WTC11 (cell line): ENCODE results near the gene NAMPT. TPM values are rescaled to one million over a fixed set of nuclear protein-coding genes. Genes with fewer than 3 reads are reported as not detected.

Source experiments
- ATAC-seq: fragments of 200-7000 bp; cut with Tn5 transposase; 2 replicates; pipeline ENCODE4 v1.10.0; 2021; ENCODE audit warnings: mild to moderate bottlenecking, moderate library complexity
- CTCF ChIA-PET: fragments of 300-600 bp; sonication (Branson Sonifier 250); formaldehyde crosslinking; loops from one replicate; lab custom pipeline; 2021; ENCODE audit warnings: antibody characterized with exemption; lab: Charles Lee
- POLR2A ChIA-PET: fragments of 350-600 bp; sonication (Branson Sonifier 250); formaldehyde crosslinking; loops from one replicate; lab custom pipeline; 2021; ENCODE audit warnings: antibody characterized with exemption; lab: Charles Lee
- DNase-seq: peaks from one replicate; pipeline ENCODE4 v3.0.0; 2021; ENCODE audit warnings: low spot score
- H3K27ac Mint-ChIP-seq: 2 replicates; pipeline ENCODE4 v1.8.0; 2021; ENCODE audit warnings: mixed read lengths
- H3K27me3 Mint-ChIP-seq: 2 replicates; pipeline ENCODE4 v1.8.0; 2021; ENCODE audit warnings: low read depth, mild to moderate bottlenecking, moderate library complexity, mixed read lengths
- H3K36me3 Mint-ChIP-seq: 2 replicates; pipeline ENCODE4 v1.8.0; 2021; ENCODE audit warnings: mixed read lengths
- H3K4me1 Mint-ChIP-seq: 2 replicates; pipeline ENCODE4 v1.8.0; 2022; ENCODE audit warnings: mixed read lengths
- H3K4me3 Mint-ChIP-seq: 2 replicates; pipeline ENCODE4 v1.8.0; 2021; ENCODE audit warnings: mild to moderate bottlenecking, moderate library complexity, mixed read lengths
- H3K9me3 Mint-ChIP-seq: 2 replicates; pipeline ENCODE4 v1.8.0; 2021; ENCODE audit warnings: mixed read lengths
- AFF4 ChIP-seq: sonication (generic); formaldehyde crosslinking; IDR thresholded peaks from 2 replicates; pipeline ENCODE4 v1.8.1; 2023; ENCODE audit warnings: mild to moderate bottlenecking, missing genetic modification reagents, borderline replicate concordance
- ATF3 ChIP-seq: sonication (generic); formaldehyde crosslinking; conservative IDR thresholded peaks from 2 replicates; pipeline ENCODE4 v1.8.1; 2022; ENCODE audit warnings: mild to moderate bottlenecking, missing genetic modification reagents
- CREB1 ChIP-seq: sonication (generic); formaldehyde crosslinking; IDR thresholded peaks from 2 replicates; pipeline ENCODE4 v1.8.0; 2023; ENCODE audit warnings: mild to moderate bottlenecking, missing genetic modification reagents
- ELF4 ChIP-seq: sonication (generic); formaldehyde crosslinking; IDR thresholded peaks from 2 replicates; pipeline ENCODE4 v1.8.1; 2022; ENCODE audit warnings: low read depth, mild to moderate bottlenecking, moderate library complexity, missing genetic modification reagents
- FOXJ3 ChIP-seq: sonication (generic); formaldehyde crosslinking; IDR thresholded peaks from 2 replicates; pipeline ENCODE4 v1.9.0; 2021; ENCODE audit warnings: missing genetic modification reagents, mild to moderate bottlenecking, borderline replicate concordance
- GTF2I ChIP-seq: fragments of 250-450 bp; sonication (Bioruptor Pico); conservative IDR thresholded peaks from 2 replicates; pipeline ENCODE4 v1.4.0; 2021; ENCODE audit warnings: mild to moderate bottlenecking
- HMGXB4 ChIP-seq: sonication (generic); formaldehyde crosslinking; IDR thresholded peaks from 2 replicates; pipeline ENCODE4 v1.8.1; 2023; ENCODE audit warnings: mild to moderate bottlenecking, moderate library complexity, missing genetic modification reagents
- JUN ChIP-seq: sonication (generic); formaldehyde crosslinking; IDR thresholded peaks from 2 replicates; pipeline ENCODE4 v1.8.0; 2023; ENCODE audit warnings: mild to moderate bottlenecking, missing genetic modification reagents
- MLX ChIP-seq: sonication (generic); formaldehyde crosslinking; IDR thresholded peaks from 2 replicates; pipeline ENCODE4 v1.8.1; 2023; ENCODE audit warnings: mild to moderate bottlenecking, missing genetic modification reagents, moderate library complexity
- MYBL2 ChIP-seq: sonication (generic); formaldehyde crosslinking; IDR thresholded peaks from 2 replicates; pipeline ENCODE4 v1.8.1; 2023; ENCODE audit warnings: mild to moderate bottlenecking, moderate library complexity, missing genetic modification reagents
- NFYB ChIP-seq: sonication (generic); formaldehyde crosslinking; conservative IDR thresholded peaks from 2 replicates; pipeline ENCODE4 v1.8.0; 2022; ENCODE audit warnings: low read depth, missing genetic modification reagents
- PREB ChIP-seq: sonication (generic); formaldehyde crosslinking; IDR thresholded peaks from 2 replicates; pipeline ENCODE4 v1.8.1; 2022; ENCODE audit warnings: mild to moderate bottlenecking, missing genetic modification reagents, moderate library complexity, borderline replicate concordance
- TEAD4 ChIP-seq: sonication (generic); formaldehyde crosslinking; IDR thresholded peaks from 2 replicates; pipeline ENCODE4 v1.8.0; 2022; ENCODE audit warnings: mild to moderate bottlenecking, missing genetic modification reagents
- TP53 ChIP-seq: sonication (generic); formaldehyde crosslinking; IDR thresholded peaks from 2 replicates; pipeline ENCODE4 v1.8.1; 2023; ENCODE audit warnings: mild to moderate bottlenecking, missing genetic modification reagents
- ZNF232 ChIP-seq: sonication (generic); formaldehyde crosslinking; IDR thresholded peaks from 2 replicates; pipeline ENCODE4 v1.8.0; 2022; ENCODE audit warnings: mild to moderate bottlenecking, missing genetic modification reagents
- ZNF396 ChIP-seq: fragments of 250-450 bp; sonication (Bioruptor Pico); IDR thresholded peaks from 2 replicates; pipeline ENCODE4 v1.8.0; 2021; ENCODE audit warnings: mild to moderate bottlenecking, moderate library complexity, borderline replicate concordance
- ZNF425 ChIP-seq: fragments of 250-450 bp; sonication (Bioruptor Pico); conservative IDR thresholded peaks from 2 replicates; pipeline ENCODE4 v1.9.0; 2021; ENCODE audit warnings: mild to moderate bottlenecking
- total RNA-seq: library from RNA; stranded (reverse); gene quantifications from 3 replicates; pipeline ENCODE4 v1.2.3, GENCODE V29; 2021

Gene NAMPT
- total RNA-seq, 1 experiment from 2014 or later, result 99.1 TPM

- TF ChIP-seq HMGXB4 (no peak), FOXJ3 (CRISPR knock-in tag) (no peak), ATF3 (CRISPR knock-in tag) (no peak), GTF2I (CRISPR knock-in tag) (no peak), ZNF396 (CRISPR knock-in tag) (no peak), ELF4 (CRISPR knock-in tag) (no peak), CREB1 (CRISPR knock-in tag) (no peak), MYBL2 (CRISPR knock-in tag) (no peak), NFYB (CRISPR knock-in tag) (no peak)
Measured at GRCh38 chr7:106203473-106203872, 81.3 kb downstream of the NAMPT start (continued).

- TF ChIP-seq TEAD4 (CRISPR knock-in tag) (no peak), MLX (CRISPR knock-in tag) (no peak), ZNF425 (CRISPR knock-in tag) (no peak), TP53 (CRISPR knock-in tag) (no peak), JUN (CRISPR knock-in tag) (no peak), ZNF232 (CRISPR knock-in tag) (no peak), PREB (CRISPR knock-in tag) (no peak), AFF4 (CRISPR knock-in tag) (no peak)
- no peak for DNase-seq
- H3K27me3 Mint-ChIP-seq, result no peaks in the 10 kb centered on the region
- POLR2A ChIA-PET, result no interaction called here
- no peaks in the 10 kb centered on the region for H3K36me3 Mint-ChIP-seq
- no peaks in the 10 kb centered on the region for H3K9me3 Mint-ChIP-seq
- no peak for ATAC-seq
- CTCF ChIA-PET, result interaction anchor here (1.5 kb wide), 1 partner anchor 24 kb away, joined by 3 read pairs; no protein-coding TSS in a partner anchor
- no peaks in the 10 kb centered on the region for H3K4me1 Mint-ChIP-seq
- no peak overlapping the region for H3K4me3 Mint-ChIP-seq
- H3K27ac Mint-ChIP-seq, result no peak overlapping the region
Measured at GRCh38 chr7:106201164-106201563, 83.6 kb downstream of the NAMPT start.
